Purkinje cell (primary cell): ENCODE data around the gene GOLGA2. TPM values are rescaled to one million over a fixed set of nuclear protein-coding genes. Genes with fewer than 3 reads are reported as not detected.

ENCODE experiments used
- polyA plus RNA-seq: library from polyadenylated mRNA; unstranded; fragments of >200 nt; fragmentation: Nextera tagmentation; gene quantifications from 2 replicates; pipeline ENCODE4 v1.2.1, GENCODE V29; 2014

The GOLGA2 gene, protein sequence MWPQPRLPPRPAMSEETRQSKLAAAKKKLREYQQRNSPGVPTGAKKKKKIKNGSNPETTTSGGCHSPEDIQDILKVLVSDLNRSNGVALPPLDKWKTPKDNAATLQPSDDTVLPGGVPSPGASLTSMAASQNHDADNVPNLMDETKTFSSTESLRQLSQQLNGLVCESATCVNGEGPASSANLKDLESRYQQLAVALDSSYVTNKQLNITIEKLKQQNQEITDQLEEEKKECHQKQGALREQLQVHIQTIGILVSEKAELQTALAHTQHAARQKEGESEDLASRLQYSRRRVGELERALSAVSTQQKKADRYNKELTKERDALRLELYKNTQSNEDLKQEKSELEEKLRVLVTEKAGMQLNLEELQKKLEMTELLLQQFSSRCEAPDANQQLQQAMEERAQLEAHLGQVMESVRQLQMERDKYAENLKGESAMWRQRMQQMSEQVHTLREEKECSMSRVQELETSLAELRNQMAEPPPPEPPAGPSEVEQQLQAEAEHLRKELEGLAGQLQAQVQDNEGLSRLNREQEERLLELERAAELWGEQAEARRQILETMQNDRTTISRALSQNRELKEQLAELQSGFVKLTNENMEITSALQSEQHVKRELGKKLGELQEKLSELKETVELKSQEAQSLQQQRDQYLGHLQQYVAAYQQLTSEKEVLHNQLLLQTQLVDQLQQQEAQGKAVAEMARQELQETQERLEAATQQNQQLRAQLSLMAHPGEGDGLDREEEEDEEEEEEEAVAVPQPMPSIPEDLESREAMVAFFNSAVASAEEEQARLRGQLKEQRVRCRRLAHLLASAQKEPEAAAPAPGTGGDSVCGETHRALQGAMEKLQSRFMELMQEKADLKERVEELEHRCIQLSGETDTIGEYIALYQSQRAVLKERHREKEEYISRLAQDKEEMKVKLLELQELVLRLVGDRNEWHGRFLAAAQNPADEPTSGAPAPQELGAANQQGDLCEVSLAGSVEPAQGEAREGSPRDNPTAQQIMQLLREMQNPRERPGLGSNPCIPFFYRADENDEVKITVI
- 33.1 and 34.8 TPM in 2 replicates for polyA plus RNA-seq

GRCh38 chr9:128275198-128276007, at the start of gene GOLGA2:
Gene GOLGA2 (minus strand): TSS chr9:128276007. CDS start chr9:128275976, 31 bp downstream.

GRCh38 chr9:128322404-128323211, 46.8 kb upstream of the GOLGA2 start, which contains the start of the genes COQ4 and TRUB2:
Gene COQ4 (plus strand): TSS chr9:128322839. CDS start chr9:128322859, 20 bp downstream.
Gene TRUB2 (minus strand): TSS chr9:128322447. CDS start chr9:128322408, 39 bp downstream.

GRCh38 chr9:128276008-128276573, 284 bp upstream of the GOLGA2 start, which contains the start of gene SWI5:
Gene SWI5 (plus strand): TSS chr9:128276276.

Other genes with a start within 250 kb of the GOLGA2 start
- gene NAIF1, start 208.7 kb downstream of the GOLGA2 start, polyA plus RNA-seq: 2.3 and 4.7 TPM in 2 replicates
- 5.9 and 7.0 TPM in 2 replicates for gene SLC25A25, start 207.8 kb downstream of the GOLGA2 start, polyA plus RNA-seq
- gene PTGES2, start 148.3 kb downstream of the GOLGA2 start, polyA plus RNA-seq: 6.8 and 6.9 TPM in 2 replicates
- gene LCN2, start 126.6 kb downstream of the GOLGA2 start, polyA plus RNA-seq: not detected in 2 replicates
- gene BBLN, start 115.7 kb downstream of the GOLGA2 start, polyA plus RNA-seq: 10.5 and 53.4 TPM in 2 replicates
- gene CIZ1, start 84.4 kb downstream of the GOLGA2 start, polyA plus RNA-seq: 21.3 and 22.2 TPM in 2 replicates
- 35.0 and 55.1 TPM in 2 replicates for gene DNM1, start 72.6 kb downstream of the GOLGA2 start, polyA plus RNA-seq
- 31.8 and 33.4 TPM in 2 replicates for gene SWI5, start 269 bp upstream of the GOLGA2 start, polyA plus RNA-seq
- 1.9 and 9.7 TPM in 2 replicates for gene TRUB2, start 46.4 kb upstream of the GOLGA2 start, polyA plus RNA-seq
- gene COQ4, start 46.8 kb upstream of the GOLGA2 start, polyA plus RNA-seq: 46.4 and 53.8 TPM in 2 replicates
- 10.0 and 14.7 TPM in 2 replicates for gene SLC27A4, start 64.5 kb upstream of the GOLGA2 start, polyA plus RNA-seq
- 5.7 and 7.6 TPM in 2 replicates for gene URM1, start 95.4 kb upstream of the GOLGA2 start, polyA plus RNA-seq
- gene CERCAM, start 144.8 kb upstream of the GOLGA2 start, polyA plus RNA-seq: 0.14 and 1.6 TPM in 2 replicates
- gene ODF2, start 180.0 kb upstream of the GOLGA2 start, polyA plus RNA-seq: 9.2 and 12.3 TPM in 2 replicates
- gene GLE1, start 228.7 kb upstream of the GOLGA2 start, polyA plus RNA-seq: 8.3 and 13.0 TPM in 2 replicates